Pancreas (tissue), 10 donors: ENCODE measurements around the gene SLC5A3. TPM values are rescaled to one million over a fixed set of nuclear protein-coding genes. Genes with fewer than 3 reads are reported as not detected.

Experiments
- ATAC-seq, 4 donors: fragments of 200-7000 bp; cut with Tn5 transposase; one replicate each; pipeline versions ENCODE4 v1.8.0 to v1.9.1; 2020; ENCODE audit warnings: mild to moderate bottlenecking in 4 of 4, moderate library complexity in 4 of 4
- DNase-seq, 6 donors: peaks; one replicate each; pipeline ENCODE4 v3.0.0-alpha.2; 2020
- FAIRE-seq: peaks from 2 replicates; lab custom pipeline; 2012; peaks lifted over from hg19 to GRCh38; lab: Jason Lieb, UNC
- H3K27ac ChIP-seq, 4 donors: fragments of 200-600 bp; sonication (generic); 1 replicate in 3 of 4; 2 replicates in 1 of 4; pipeline versions ENCODE4 v1.5.0 to v1.8.0; 2020
- H3K27me3 ChIP-seq, 4 donors: fragments of 200-600 bp; one replicate each; pipeline ENCODE4 v1.8.0; 2021
- H3K36me3 ChIP-seq, 3 donors: fragments of 200-600 bp; sonication (generic) in 1 of 3; one replicate each; pipeline versions ENCODE4 v1.5.0 to v1.8.0; 2020 to 2021
- H3K4me1 ChIP-seq, 3 donors: fragments of 200-600 bp; one replicate each; pipeline ENCODE4 v1.8.0; 2021
- H3K4me3 ChIP-seq, 4 donors: fragments of 200-600 bp; sonication (generic) in 2 of 4; one replicate each; pipeline versions ENCODE4 v1.5.0 to v1.8.0; 2020 to 2021
- H3K9me3 ChIP-seq, 4 donors: fragments of 200-600 bp; one replicate each; pipeline ENCODE4 v1.8.0; 2021
- CTCF ChIP-seq, 4 donors: fragments of 200-600 bp; sonication (generic) in 3 of 4; IDR thresholded peaks; one replicate each; pipeline versions ENCODE4 v1.5.0 to v1.8.0; 2021; ENCODE audit warnings: antibody characterized with exemption in 4 of 4
- WGBS, 2 donors: extraction: QIAGEN DNeasy Blood & Tissue Kit; methylation state at CpG; one replicate each; pipeline ENCODE4 v1.1.7; 2013; 5-methylcytosine and 5-hydroxymethylcytosine counted together
- intact Hi-C, 3 donors: fragments of 100-400 bp; cut with DNase I; formaldehyde crosslinking; loops; one replicate each; pipeline versions ENCODE4 v1.11.1 to v1.14.2; 2022
- polyA plus RNA-seq, 2 donors: library from polyadenylated mRNA; stranded (reverse); fragments of 200-250 nt; gene quantifications; one replicate each; pipeline ENCODE4 v1.2.3, GENCODE V29; 2013
- total RNA-seq, 6 donors: library from RNA; stranded (reverse); fragmentation: NEBNext Ultra II Directional in 4 of 6; extraction: Animal tissue kit (Norgen Biotek cat#: 25700) in 4 of 6; gene quantifications; one replicate each; pipeline versions ENCODE4 v1.2.1 to v1.2.4, GENCODE V29; 2021 to 2023
- donor health status: healthy with polysubstance abuse.
- donor health status: DM: no; HTN: no; CAD: no; lungs with moderate emphysema.
- donor health status: DM: no; HTN: no; CAD: no.
- donor health status: control.
- donor health status: control.
- donor health status: Bipolar disorder and iron deficiency.
- donor health status: DM: yes; HTN: yes; CAD: no.
- donor health status: DM: no; HTN: no; CAD: no.
- donor health status: DM: no; HTN: no; CAD: no.
- donor health status: DM: yes; HTN: yes; CAD: no.

SLC5A3 gene
- total and polyA plus RNA-seq, 8 donors, result 0.49 to 5.9 (median 2.6) TPM

- DNase-seq (no peak), FAIRE-seq (no peak), ATAC-seq (no peak)
- no peak for TF ChIP-seq CTCF (IDR thresholded peaks at IDR 0.05)
- Histone ChIP-seq H3K27me3 (no peaks in the 10 kb centered on the region), H3K27ac (no peak overlapping the region), H3K4me1 (peaks cover 7 to 34% (median 11%) of the 10 kb centered on the region in 3 donors), H3K9me3 (no peaks in the 10 kb centered on the region), H3K36me3 (no peaks in the 10 kb centered on the region), H3K4me3 (no peak overlapping the region)
- 85 to 90% methylated on average over 2 of the region's 2 CpGs for WGBS, 2 donors
- intact Hi-C loops, result no loop called here
Observed at GRCh38 chr21:34085129-34085528, 11.8 kb downstream of the SLC5A3 start.

- H3K4me1 ChIP-seq, result peaks cover 1 to 21% (median 4%) of the 10 kb centered on the region in 3 donors
- FAIRE-seq (no peak), ATAC-seq (no peak), DNase-seq (no peak)
- no peaks in the 10 kb centered on the region for H3K36me3 ChIP-seq
- no peak for TF ChIP-seq CTCF (IDR thresholded peaks at IDR 0.05)
- WGBS, 2 donors, result 94 to 95% methylated on average over 5 of the region's 5 CpGs
- H3K4me3 ChIP-seq, result no peak overlapping the region
- no peak overlapping the region for H3K27ac ChIP-seq
- no peaks in the 10 kb centered on the region for H3K27me3 ChIP-seq
- intact Hi-C loops, result no loop called here
- no peaks in the 10 kb centered on the region for H3K9me3 ChIP-seq
Observed at GRCh38 chr21:34086887-34087306, 13.5 kb downstream of the SLC5A3 start.

GRCh38 chr21:34088752-34089151 is 15.4 kb downstream of the SLC5A3 start:
- Histone ChIP-seq H3K27me3 (no peaks in the 10 kb centered on the region), H3K4me3 (no peak overlapping the region), H3K9me3 (no peaks in the 10 kb centered on the region), H3K36me3 (no peaks in the 10 kb centered on the region), H3K27ac (no peak overlapping the region), H3K4me1 (peaks cover 0 to 10% (median 0%) of the 10 kb centered on the region in 3 donors)
- DNase-seq (no peak), FAIRE-seq (no peak), ATAC-seq (peak in 1 of 4 donors; percentile 45)
- WGBS, 2 donors, result 75 to 80% methylated on average over 3 of the region's 3 CpGs
- TF ChIP-seq CTCF (IDR thresholded peaks at IDR 0.05), result no peak
- intact Hi-C loops, result no loop called here

- no peaks in the 10 kb centered on the region for H3K36me3 ChIP-seq
- H3K4me3 ChIP-seq, result no peak overlapping the region
- WGBS, 2 donors, result 66 to 73% methylated on average over 3 to 4 of the region's 4 CpGs
- no peaks in the 10 kb centered on the region for H3K9me3 ChIP-seq
- intact Hi-C loops, result no loop called here
- no peak for TF ChIP-seq CTCF (IDR thresholded peaks at IDR 0.05)
- FAIRE-seq, result no peak
- no peak for DNase-seq
- peaks cover 0 to 10% (median 0%) of the 10 kb centered on the region in 3 donors for H3K4me1 ChIP-seq
- no peak overlapping the region for H3K27ac ChIP-seq
- no peaks in the 10 kb centered on the region for H3K27me3 ChIP-seq
- no peak for ATAC-seq
Observed at GRCh38 chr21:34091032-34091431, 17.7 kb downstream of the SLC5A3 start.

- ATAC-seq (no peak), FAIRE-seq (no peak), DNase-seq (no peak)
- H3K27me3 ChIP-seq, result no peaks in the 10 kb centered on the region
- H3K27ac ChIP-seq, result no peak overlapping the region
- no peak overlapping the region for H3K4me3 ChIP-seq
- H3K4me1 ChIP-seq, result peaks cover 0 to 10% (median 0%) of the 10 kb centered on the region in 3 donors
- no peaks in the 10 kb centered on the region for H3K36me3 ChIP-seq
- TF ChIP-seq CTCF (IDR thresholded peaks at IDR 0.05), result no peak
- intact Hi-C loops, result no loop called here
- no peaks in the 10 kb centered on the region for H3K9me3 ChIP-seq
- WGBS, 2 donors, result 84 to 91% methylated on average over 2 of the region's 2 CpGs
Observed at GRCh38 chr21:34091607-34092006, 18.2 kb downstream of the SLC5A3 start.
